GM12874 (cell line): ENCODE results near the gene PUM1.

Experiments
- TF ChIP-seq, protein P1 (sequence below): IDR thresholded peaks from 2 replicates; pipeline ENCODE4 v1.5.1; 2011; ENCODE audit warnings: low read depth, mild to moderate bottlenecking, control low read depth, low read length, moderate library complexity; ENCODE audit not compliant: insufficient read depth

The PUM1 gene

DNA sequence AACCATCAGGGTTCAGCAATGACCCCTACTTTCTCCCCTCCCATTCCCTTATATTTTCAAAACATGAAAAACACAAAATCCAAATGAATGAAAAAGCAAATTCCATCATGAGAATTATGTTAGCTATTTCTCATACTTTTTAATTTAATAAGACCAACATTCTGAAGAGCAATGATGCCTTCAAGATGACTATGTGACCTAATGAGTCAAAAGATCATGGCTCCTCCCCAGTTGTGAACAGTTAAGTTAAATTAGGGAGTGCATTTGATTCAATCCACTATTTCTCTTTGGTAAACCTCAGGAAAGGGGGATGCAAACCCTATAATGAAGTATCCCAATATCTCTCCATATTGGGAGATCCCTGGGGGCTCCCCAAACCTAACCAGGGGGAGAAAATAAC, 36.5 kb downstream of the PUM1 start:
- TF ChIP-seq, protein P1, sequence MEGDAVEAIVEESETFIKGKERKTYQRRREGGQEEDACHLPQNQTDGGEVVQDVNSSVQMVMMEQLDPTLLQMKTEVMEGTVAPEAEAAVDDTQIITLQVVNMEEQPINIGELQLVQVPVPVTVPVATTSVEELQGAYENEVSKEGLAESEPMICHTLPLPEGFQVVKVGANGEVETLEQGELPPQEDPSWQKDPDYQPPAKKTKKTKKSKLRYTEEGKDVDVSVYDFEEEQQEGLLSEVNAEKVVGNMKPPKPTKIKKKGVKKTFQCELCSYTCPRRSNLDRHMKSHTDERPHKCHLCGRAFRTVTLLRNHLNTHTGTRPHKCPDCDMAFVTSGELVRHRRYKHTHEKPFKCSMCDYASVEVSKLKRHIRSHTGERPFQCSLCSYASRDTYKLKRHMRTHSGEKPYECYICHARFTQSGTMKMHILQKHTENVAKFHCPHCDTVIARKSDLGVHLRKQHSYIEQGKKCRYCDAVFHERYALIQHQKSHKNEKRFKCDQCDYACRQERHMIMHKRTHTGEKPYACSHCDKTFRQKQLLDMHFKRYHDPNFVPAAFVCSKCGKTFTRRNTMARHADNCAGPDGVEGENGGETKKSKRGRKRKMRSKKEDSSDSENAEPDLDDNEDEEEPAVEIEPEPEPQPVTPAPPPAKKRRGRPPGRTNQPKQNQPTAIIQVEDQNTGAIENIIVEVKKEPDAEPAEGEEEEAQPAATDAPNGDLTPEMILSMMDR: no peak

GRCh38 chr1:31027693-31028526, 37.6 kb downstream of the PUM1 start:
- TF ChIP-seq, protein P1: no peak

- TF ChIP-seq, protein P1: no peak
These were observed 43.3 kb downstream of the PUM1 start for GRCh38 chr1:31022259-31022658.

DNA sequence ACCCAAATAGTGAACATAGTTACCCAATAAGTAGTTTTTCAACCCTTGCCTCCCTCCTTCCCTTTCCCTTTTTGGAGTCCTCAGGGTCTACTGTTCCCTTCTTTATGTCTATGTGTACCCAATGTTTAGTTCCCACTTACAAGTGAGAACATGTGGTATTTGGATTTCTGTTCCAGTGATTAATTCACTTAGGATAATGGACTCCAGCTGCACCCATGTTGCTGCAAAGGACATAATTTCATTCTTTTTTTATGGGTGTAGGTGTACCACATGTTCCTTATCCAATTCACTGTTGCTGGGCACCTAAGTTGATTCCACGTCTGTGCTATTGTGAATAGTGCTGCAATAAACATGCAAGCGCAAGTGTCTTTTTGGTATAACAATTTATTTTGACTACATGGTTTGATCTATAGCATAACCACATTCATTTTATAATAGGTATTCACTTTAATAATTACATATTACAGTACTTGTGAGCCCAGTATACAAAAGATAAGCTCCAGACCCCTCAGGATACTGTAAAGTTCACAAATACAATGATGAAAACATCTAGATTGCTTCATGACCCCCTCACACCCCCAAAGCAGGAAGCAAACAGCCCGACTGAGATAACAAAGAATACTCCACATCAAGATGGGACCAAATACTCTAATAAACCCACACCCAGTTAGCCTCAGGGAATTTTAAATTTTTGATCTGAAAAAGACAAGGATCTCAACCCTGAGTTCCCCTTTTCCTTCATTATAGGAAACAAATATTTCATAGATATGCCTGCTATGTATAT, 45.3 kb downstream of the PUM1 start:
- TF ChIP-seq, protein P1: no peak

DNA sequence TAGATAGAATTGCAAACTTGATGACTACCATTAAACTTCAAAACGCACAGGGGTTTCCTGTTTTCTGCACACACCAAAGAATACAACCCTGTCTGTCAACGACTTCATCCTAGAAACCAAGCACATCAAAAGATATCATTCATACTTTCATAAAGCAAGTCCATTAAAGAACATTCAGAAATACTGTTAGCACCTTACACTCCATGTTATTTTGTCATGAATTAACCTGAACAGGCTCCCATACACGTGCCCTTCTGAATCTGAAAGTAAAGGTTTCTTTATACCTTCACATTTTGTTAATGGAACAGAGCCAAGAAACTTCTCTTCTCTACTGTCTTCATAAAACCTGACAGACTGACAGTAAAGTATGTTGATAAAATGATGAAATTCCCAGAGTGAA, 46.1 kb downstream of the PUM1 start:
- TF ChIP-seq, protein P1: no peak

DNA sequence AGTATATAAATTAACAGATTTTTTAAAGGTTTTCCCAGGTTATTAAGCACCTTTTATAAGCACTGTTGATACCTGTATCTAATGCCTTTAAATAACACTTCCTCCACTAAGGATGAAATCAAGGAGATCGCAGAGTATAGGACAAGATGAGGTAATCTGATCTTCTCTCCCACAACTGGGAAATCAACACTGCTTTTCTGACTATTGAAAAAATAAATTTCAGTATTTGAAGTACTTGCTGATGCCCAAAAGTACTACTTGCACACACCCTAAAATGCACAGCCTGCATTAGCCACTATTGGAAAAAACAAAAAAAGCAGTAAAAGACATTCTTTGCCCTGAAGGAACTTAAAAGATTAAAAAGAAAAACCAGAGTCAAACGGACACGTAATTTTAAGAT, 48.6 kb downstream of the PUM1 start:
- TF ChIP-seq, protein P1: no peak

DNA sequence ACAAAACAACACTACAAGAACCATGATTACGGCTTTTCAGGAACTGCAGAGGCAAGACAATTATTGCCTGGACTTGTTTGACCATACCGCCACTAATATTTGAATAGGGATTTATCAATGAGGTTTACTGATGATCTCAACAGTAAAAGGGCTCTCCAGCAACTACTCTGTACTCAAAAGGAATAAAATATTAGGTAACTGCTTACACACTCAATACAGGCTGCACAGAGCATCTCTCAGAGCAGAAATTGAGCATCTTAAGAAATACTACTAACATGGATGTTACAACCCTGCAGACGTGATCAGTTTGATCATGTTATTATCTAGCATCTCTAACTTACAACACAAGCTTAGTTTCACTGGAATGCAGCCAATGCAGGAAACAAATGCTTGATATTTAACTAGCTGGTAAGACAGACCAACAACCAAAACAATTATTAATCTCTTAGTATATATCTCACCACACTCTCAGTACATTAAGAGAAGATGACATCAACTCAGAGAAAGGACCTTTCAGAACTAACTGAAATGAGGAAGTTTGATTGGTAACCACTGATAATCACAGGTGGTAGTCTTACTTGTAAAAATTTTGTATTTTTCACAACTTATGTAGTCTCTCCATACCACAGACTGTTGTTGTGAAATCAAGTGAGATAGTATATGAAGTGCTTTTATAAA, 52.2 kb downstream of the PUM1 start:
- TF ChIP-seq, protein P1: no peak
